Upper lobe of right lung (tissue), 1 donor: Measurements from ENCODE around the gene RAD51D. TPM values are rescaled to one million over a fixed set of nuclear protein-coding genes. Genes with fewer than 3 reads are reported as not detected.
"Not testable (repeated sequence)": the region's sequence is repeated elsewhere in the genome, so short reads cannot be mapped to it uniquely, and the experiment has no call there.

Experiments
- ATAC-seq: fragments of 200-7000 bp; cut with Tn5 transposase; one replicate; pipeline ENCODE4 v1.9.1; 2020; ENCODE audit warnings: mild to moderate bottlenecking, moderate library complexity
- DNase-seq: peaks from one replicate; pipeline ENCODE4 v3.0.0-alpha.2; 2020
- H3K27ac ChIP-seq: fragments of 200-600 bp; one replicate; pipeline ENCODE4 v1.8.0; 2022
- H3K27me3 ChIP-seq: fragments of 200-600 bp; one replicate; pipeline ENCODE4 v1.8.0; 2022; ENCODE audit warnings: mild to moderate bottlenecking
- H3K36me3 ChIP-seq: fragments of 200-600 bp; one replicate; pipeline ENCODE4 v1.8.0; 2022
- H3K4me1 ChIP-seq: fragments of 200-600 bp; one replicate; pipeline ENCODE4 v1.8.0; 2022
- H3K4me3 ChIP-seq: fragments of 200-600 bp; one replicate; pipeline ENCODE4 v1.8.0; 2022; ENCODE audit warnings: mild to moderate bottlenecking
- H3K9me3 ChIP-seq: fragments of 200-600 bp; one replicate; pipeline ENCODE4 v1.8.0; 2022
- CTCF ChIP-seq: fragments of 200-600 bp; IDR thresholded peaks from one replicate; pipeline ENCODE4 v1.8.0; 2022; ENCODE audit warnings: antibody characterized with exemption
- intact Hi-C: fragments of 100-400 bp; cut with DNase I; formaldehyde crosslinking; loops from one replicate; pipeline ENCODE4 v1.11.0; 2022
- total RNA-seq: library from RNA; stranded (reverse); fragmentation: NEBNext Ultra II Directional; extraction: Animal tissue kit (Norgen Biotek cat#: 25700); gene quantifications from one replicate; pipeline ENCODE4 v1.2.1, GENCODE V29; 2021
- donor health status: DM: no; HTN: yes; CAD: no; lungs with severe emphysema.

Gene RAD51D
- total RNA-seq, 1 donor from 2014 or later = 19.1 TPM

DNA sequence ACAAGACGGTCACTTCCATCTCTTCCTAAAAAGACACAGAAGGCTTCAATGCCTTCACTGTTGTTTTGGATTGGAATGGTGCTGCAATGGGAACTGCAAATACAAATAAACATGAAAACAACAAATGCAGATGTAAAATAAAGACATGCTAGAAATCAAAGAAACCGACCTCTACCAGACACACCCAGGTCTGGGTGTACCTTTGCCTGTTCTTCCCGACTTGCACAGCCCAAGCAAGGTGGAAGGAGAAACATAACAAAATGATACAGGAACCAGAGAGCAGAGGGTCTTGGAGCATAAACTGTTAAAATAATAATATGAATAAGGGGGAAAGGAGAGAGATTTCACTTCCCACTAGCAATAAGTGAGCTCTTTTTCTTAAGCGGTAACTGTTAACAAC is 73.4 kb downstream of the RAD51D start:
- Histone ChIP-seq H3K4me1 (peaks cover 41% of the 10 kb centered on the region), H3K36me3 (no peaks in the 10 kb centered on the region), H3K27me3 (no peaks in the 10 kb centered on the region), H3K27ac (no peak overlapping the region), H3K4me3 (no peak overlapping the region), H3K9me3 (no peaks in the 10 kb centered on the region)
- intact Hi-C loops = no loop called here
- no peak for ATAC-seq
- DNase-seq = no peak
- TF ChIP-seq CTCF = no peak

- intact Hi-C loops, H3K4me3 ChIP-seq, H3K27me3 ChIP-seq, ATAC-seq, DNase-seq, H3K36me3 ChIP-seq, H3K9me3 ChIP-seq, H3K27ac ChIP-seq: not testable (repeated sequence)
- H3K4me1 ChIP-seq = peaks cover 33% of the 10 kb centered on the region
Observed at GRCh38 chr17:35045458-35045979, 74.1 kb downstream of the RAD51D start.

DNA sequence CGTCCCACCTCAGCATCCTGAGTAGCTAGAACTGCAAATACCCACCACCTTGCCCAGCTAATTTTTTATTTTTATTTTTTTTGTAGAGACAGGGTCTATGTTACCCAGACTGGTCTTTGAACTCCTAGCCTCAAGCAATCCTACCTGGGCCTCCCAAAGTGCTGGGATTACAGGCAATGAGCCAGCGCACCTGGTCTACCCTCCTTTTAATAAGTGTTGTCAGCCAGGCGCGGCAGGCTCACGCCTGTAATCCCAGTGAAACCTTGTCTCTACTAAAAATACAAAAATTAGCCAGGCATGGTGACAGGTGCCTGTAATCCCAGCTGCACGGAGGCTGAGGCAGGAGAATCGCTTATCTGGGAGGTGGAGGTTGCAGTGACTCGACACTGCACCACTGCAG is 75.5 kb downstream of the RAD51D start:
- H3K9me3 ChIP-seq = no peaks in the 10 kb centered on the region
- intact Hi-C loops = no loop called here
- no peak for DNase-seq
- H3K4me1 ChIP-seq = peaks cover 25% of the 10 kb centered on the region
- TF ChIP-seq CTCF = no peak
- H3K27ac ChIP-seq = no peak overlapping the region
- H3K36me3 ChIP-seq = no peaks in the 10 kb centered on the region
- no peak for ATAC-seq
- no peaks in the 10 kb centered on the region for H3K27me3 ChIP-seq
- H3K4me3 ChIP-seq = no peak overlapping the region

Other genes starting within 250 kb of the RAD51D start
- 1.7 TPM for gene CCT6B, start 158.4 kb downstream of the RAD51D start, total RNA-seq
- gene ZNF830, start 158.3 kb downstream of the RAD51D start, total RNA-seq = 19.6 TPM
- 29.7 TPM for gene LIG3, start 139.3 kb downstream of the RAD51D start, total RNA-seq
- 27.9 TPM for gene RFFL, start 56.2 kb downstream of the RAD51D start, total RNA-seq
- not detected for gene FNDC8, start 1.8 kb upstream of the RAD51D start, total RNA-seq
- gene NLE1, start 22.4 kb upstream of the RAD51D start, total RNA-seq = 10.1 TPM
- gene UNC45B, start 28.0 kb upstream of the RAD51D start, total RNA-seq = 0.14 TPM
- gene SLC35G3, start 74.5 kb upstream of the RAD51D start, total RNA-seq = not detected
- 58.4 TPM for gene SLFN5, start 123.2 kb upstream of the RAD51D start, total RNA-seq